ENCODE results near the gene SVOPL. TPM values are rescaled to one million over a fixed set of nuclear protein-coding genes. Genes with fewer than 3 reads are reported as not detected.

The SVOPL gene
- total RNA-seq, 4 donors from 2014 or later = 4.1 to 4.6 TPM; not detected in 2

- 43 to 86% methylated on average over 2 to 4 of the region's 4 CpGs for WGBS, 2 donors (ENCODE audit: low coverage in 1 of 2)
Measured at GRCh38 chr7:138573741-138574140, 127.4 kb downstream of the SVOPL start.

GRCh38 chr7:138570715-138571114, 130.4 kb downstream of the SVOPL start:
- Histone ChIP-seq H3K27me3 (no peaks in the 10 kb centered on the region), H3K4me1 (no peaks in the 10 kb centered on the region), H3K27ac (no peak overlapping the region), H3K36me3 (peaks cover 0 to 72% (median 32%) of the 10 kb centered on the region in 4 donors), H3K9me3 (peaks cover 9 to 10% of the 10 kb centered on the region in 2 donors), H3K4me3 (no peak overlapping the region)
- DNase-seq = no peak
- TF ChIP-seq POLR2A (IDR thresholded peaks at IDR 0.05) (no peak), CTCF (IDR thresholded peaks at IDR 0.05) (no peak), EP300 (IDR thresholded peaks at IDR 0.05; ENCODE audit: low read depth) (no peak), POLR2AphosphoS5 (IDR thresholded peaks at IDR 0.05) (no peak)
- intact Hi-C loops (cut with DNase I; ENCODE audit: low total_unique reads) = no loop called here
- in situ Hi-C loops (cut with MboI; ENCODE audit: low pct_ligation_motif_present in 1 of 4, low pct_unique_long_range_greater_than_20kb in 1 of 4, low sequenced_read_pairs in 3 of 4) = no loop called here
- 94% methylated on average over 4 of the region's 4 CpGs; no CpG with 5 or more reads in 1 of the 2 donors for WGBS, 2 donors (ENCODE audit: low coverage in 1 of 2)

More at GRCh38 chr7:138573741-138574140, 127.4 kb downstream of the SVOPL start:
- Histone ChIP-seq H3K4me1 (no peaks in the 10 kb centered on the region), H3K27me3 (no peaks in the 10 kb centered on the region), H3K27ac (no peak overlapping the region), H3K4me3 (no peak overlapping the region), H3K36me3 (peaks cover 0 to 65% (median 28%) of the 10 kb centered on the region in 4 donors), H3K9me3 (no peaks in the 10 kb centered on the region)
- TF ChIP-seq EP300 (IDR thresholded peaks at IDR 0.05; ENCODE audit: low read depth) (no peak), CTCF (IDR thresholded peaks at IDR 0.05) (no peak), POLR2A (IDR thresholded peaks at IDR 0.05) (no peak), POLR2AphosphoS5 (IDR thresholded peaks at IDR 0.05) (no peak)
- intact Hi-C loops (cut with DNase I; ENCODE audit: low total_unique reads) = no loop called here
- in situ Hi-C loops (cut with MboI; ENCODE audit: low pct_ligation_motif_present in 1 of 4, low pct_unique_long_range_greater_than_20kb in 1 of 4, low sequenced_read_pairs in 3 of 4) = no loop called here
- no peak for DNase-seq

DNA sequence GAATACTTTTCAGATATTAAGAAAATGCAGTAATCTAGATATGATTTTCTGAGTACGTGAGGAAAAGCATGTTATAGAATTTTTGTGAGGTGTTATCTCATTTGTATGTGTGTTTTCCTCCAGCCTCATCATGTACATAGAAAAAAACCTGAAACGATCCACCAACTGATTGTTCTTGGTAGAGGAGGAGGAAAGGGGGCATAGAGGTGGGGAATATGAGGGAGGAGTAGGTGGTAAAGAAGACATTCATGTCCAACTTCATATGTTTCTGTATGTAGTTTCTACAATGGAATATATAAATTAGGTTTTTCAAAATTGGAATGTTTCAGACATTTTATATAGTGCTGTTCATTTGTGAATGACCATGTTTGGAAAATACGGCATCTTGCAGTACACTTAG, 131.7 kb downstream of the SVOPL start:
- no peaks in the 10 kb centered on the region for H3K4me1 ChIP-seq
- no peak for DNase-seq
- no peak overlapping the region for H3K4me3 ChIP-seq
- in situ Hi-C loops (cut with MboI; ENCODE audit: low pct_ligation_motif_present in 1 of 4, low pct_unique_long_range_greater_than_20kb in 1 of 4, low sequenced_read_pairs in 3 of 4) (no loop called here), intact Hi-C loops (cut with DNase I; ENCODE audit: low total_unique reads) (no loop called here)
- 96% methylated on average over 3 of the region's 3 CpGs for WGBS, 2 donors (ENCODE audit: low coverage in 1 of 2)
- peaks cover 0 to 85% (median 34%) of the 10 kb centered on the region in 4 donors for H3K36me3 ChIP-seq
- no peaks in the 10 kb centered on the region for H3K27me3 ChIP-seq
- H3K27ac ChIP-seq = no peak overlapping the region
- TF ChIP-seq EP300 (IDR thresholded peaks at IDR 0.05; ENCODE audit: low read depth) (no peak), POLR2AphosphoS5 (IDR thresholded peaks at IDR 0.05) (no peak), POLR2A (IDR thresholded peaks at IDR 0.05) (no peak), CTCF (IDR thresholded peaks at IDR 0.05) (no peak)
- peaks cover 22% of the 10 kb centered on the region in 2 donors for H3K9me3 ChIP-seq

- Histone ChIP-seq H3K4me3 (no peak overlapping the region), H3K9me3 (peaks cover 24 to 26% of the 10 kb centered on the region in 2 donors), H3K36me3 (peaks cover 0 to 86% (median 35%) of the 10 kb centered on the region in 4 donors), H3K27ac (no peak overlapping the region), H3K4me1 (no peaks in the 10 kb centered on the region), H3K27me3 (no peaks in the 10 kb centered on the region)
- no peak for TF ChIP-seq POLR2A (IDR thresholded peaks at IDR 0.05)
- no peak for TF ChIP-seq CTCF (IDR thresholded peaks at IDR 0.05)
- TF ChIP-seq POLR2AphosphoS5 (IDR thresholded peaks at IDR 0.05) = no peak
- no peak for TF ChIP-seq EP300 (IDR thresholded peaks at IDR 0.05; ENCODE audit: low read depth)
- WGBS, 2 donors (ENCODE audit: low coverage in 1 of 2) = 94% methylated on average over 2 of the region's 2 CpGs
- intact Hi-C loops (cut with DNase I; ENCODE audit: low total_unique reads) (no loop called here), in situ Hi-C loops (cut with MboI; ENCODE audit: low pct_ligation_motif_present in 1 of 4, low pct_unique_long_range_greater_than_20kb in 1 of 4, low sequenced_read_pairs in 3 of 4) (no loop called here)
- DNase-seq = no peak
Measured at GRCh38 chr7:138568655-138569054, 132.5 kb downstream of the SVOPL start.

Measured in transverse colon (tissue), 4 donors.